Measurements from ENCODE around the gene PGP.

Gene PGP

GRCh38 chr16:2199095-2199494 is 15.5 kb downstream of the PGP start:
- no peak for DNase-seq (ENCODE audit: low read depth)

- no peak for DNase-seq (ENCODE audit: low read depth)
These were observed 16.4 kb downstream of the PGP start for GRCh38 chr16:2198283-2198682.

GRCh38 chr16:2197765-2198164 is 16.9 kb downstream of the PGP start:
- DNase-seq (ENCODE audit: low read depth), result no peak

- DNase-seq (ENCODE audit: low read depth), result no peak
These were observed 17.6 kb downstream of the PGP start for GRCh38 chr16:2196981-2197511.

GRCh38 chr16:2196162-2196980 is 18.3 kb downstream of the PGP start, which contains the start of gene CASKIN1:
Gene CASKIN1, minus strand, starts transcription at chr16:2196605. Its CDS starts 173 bp downstream, at chr16:2196432.
- no peak for DNase-seq (ENCODE audit: low read depth)

- DNase-seq (ENCODE audit: low read depth), result no peak
These were observed 19.1 kb downstream of the PGP start for GRCh38 chr16:2195322-2196161.

- no peak for DNase-seq (ENCODE audit: low read depth)
These were observed 19.8 kb downstream of the PGP start for GRCh38 chr16:2194852-2195321.

GRCh38 chr16:2194166-2194834 is 20.3 kb downstream of the PGP start:
- DNase-seq (ENCODE audit: low read depth), result no peak

- DNase-seq (ENCODE audit: low read depth), result no peak
These were observed 23.3 kb downstream of the PGP start for GRCh38 chr16:2191446-2191706.

- DNase-seq (ENCODE audit: low read depth), result no peak
These were observed 23.8 kb downstream of the PGP start for GRCh38 chr16:2190659-2191445.

- DNase-seq (ENCODE audit: low read depth), result no peak
These were observed 24.5 kb downstream of the PGP start for GRCh38 chr16:2190002-2190658.

GRCh38 chr16:2189252-2189893 is 25.3 kb downstream of the PGP start:
- no peak for DNase-seq (ENCODE audit: low read depth)

- no peak for DNase-seq (ENCODE audit: low read depth)
These were observed 26.2 kb downstream of the PGP start for GRCh38 chr16:2188395-2188794.

- no peak for DNase-seq (ENCODE audit: low read depth)
These were observed 27.4 kb downstream of the PGP start for GRCh38 chr16:2187212-2187611.

GRCh38 chr16:2186505-2186904 is 28.1 kb downstream of the PGP start:
- DNase-seq (ENCODE audit: low read depth), result no peak

- DNase-seq (ENCODE audit: low read depth), result no peak
These were observed 28.6 kb downstream of the PGP start for GRCh38 chr16:2186064-2186463.

GRCh38 chr16:2184962-2185361 is 29.7 kb downstream of the PGP start:
- no peak for DNase-seq (ENCODE audit: low read depth)

- no peak for DNase-seq (ENCODE audit: low read depth)
These were observed 30.3 kb downstream of the PGP start for GRCh38 chr16:2184346-2184745.

- no peak for DNase-seq (ENCODE audit: low read depth)
These were observed 31.0 kb downstream of the PGP start for GRCh38 chr16:2183671-2184070.

GRCh38 chr16:2181952-2182351 is 32.7 kb downstream of the PGP start:
- DNase-seq (ENCODE audit: low read depth), result no peak

Data from GM04504 (cell line).